ENCODE results near the gene TRIM69. TPM values are rescaled to one million over a fixed set of nuclear protein-coding genes. Genes with fewer than 3 reads are reported as not detected.
"Not testable (repeated sequence)": the region's sequence is repeated elsewhere in the genome, so short reads cannot be mapped to it uniquely, and the experiment has no call there.

Gene TRIM69
- total RNA-seq, 1 experiment from 2014 or later, result 22.7 TPM

- H3K79me2 ChIP-seq (ENCODE audit: low read length); H3K4me2 ChIP-seq (ENCODE audit: low read depth, low read length, poor library complexity, severe bottlenecking): not testable (repeated sequence)
- H3K36me3 ChIP-seq (ENCODE audit: insufficient read depth, low read length), result peaks cover 39% of the 10 kb centered on the region
Measured at GRCh38 chr15:44720000-44720435, 16.3 kb upstream of the TRIM69 start.

GRCh38 chr15:44720460-44721176, 15.7 kb upstream of the TRIM69 start:
- H3K79me2 ChIP-seq (ENCODE audit: low read length), result peaks cover 6% of the 10 kb centered on the region
- no peak overlapping the region for H3K9ac ChIP-seq (ENCODE audit: low read length)
- peaks cover 33% of the 10 kb centered on the region for H3K36me3 ChIP-seq (ENCODE audit: insufficient read depth, low read length)
- no peak overlapping the region for H3K4me2 ChIP-seq (ENCODE audit: low read depth, low read length, poor library complexity, severe bottlenecking)
- no peak overlapping the region for H2AFZ ChIP-seq (ENCODE audit: low read length)
- no peaks in the 10 kb centered on the region for H3K9me2 ChIP-seq (replicated peaks; ENCODE audit: insufficient read depth, low read length)
- peaks cover 4% of the 10 kb centered on the region; the same call in 1 of the 2 replicates for H4K20me1 ChIP-seq (ENCODE audit: insufficient read depth, low read depth, low read length)
- no peaks in the 10 kb centered on the region for H3K9me3 ChIP-seq (ENCODE audit: low read length)
- H3K27me3 ChIP-seq (ENCODE audit: low read length), result no peaks in the 10 kb centered on the region
- H3K4me1 ChIP-seq (ENCODE audit: low read length), result peaks cover 71% of the 10 kb centered on the region
- DNase-seq, result peak; percentile 66
- H3K27ac ChIP-seq (ENCODE audit: low read length), result peak overlapping the region; percentile 43
- no peak overlapping the region for H3K4me3 ChIP-seq (ENCODE audit: low read length)

More at GRCh38 chr15:44720000-44720435, 16.3 kb upstream of the TRIM69 start:
- not testable (repeated sequence) for DNase-seq; H3K9me3 ChIP-seq (ENCODE audit: low read length); H2AFZ ChIP-seq (ENCODE audit: low read length); H3K4me3 ChIP-seq (ENCODE audit: low read length); H3K9ac ChIP-seq (ENCODE audit: low read length); H4K20me1 ChIP-seq (ENCODE audit: insufficient read depth, low read depth, low read length); H3K27me3 ChIP-seq (ENCODE audit: low read length); H3K9me2 ChIP-seq (replicated peaks; ENCODE audit: insufficient read depth, low read length)
- peak overlapping the region; percentile 75 for H3K27ac ChIP-seq (ENCODE audit: low read length)
- H3K4me1 ChIP-seq (ENCODE audit: low read length), result peaks cover 71% of the 10 kb centered on the region

- Histone ChIP-seq H3K27ac (ENCODE audit: low read length) (peak overlapping the region; percentile 75), H3K9me3 (ENCODE audit: low read length) (no peaks in the 10 kb centered on the region), H3K4me3 (ENCODE audit: low read length) (no peak overlapping the region), H2AFZ (ENCODE audit: low read length) (no peak overlapping the region), H3K9me2 (replicated peaks; ENCODE audit: insufficient read depth, low read length) (no peaks in the 10 kb centered on the region), H4K20me1 (ENCODE audit: insufficient read depth, low read depth, low read length) (no peaks in the 10 kb centered on the region), H3K79me2 (ENCODE audit: low read length) (peaks cover 3% of the 10 kb centered on the region; the same call in 1 of the 2 replicates), H3K27me3 (ENCODE audit: low read length) (no peaks in the 10 kb centered on the region), H3K4me1 (ENCODE audit: low read length) (peaks cover 71% of the 10 kb centered on the region), H3K9ac (ENCODE audit: low read length) (no peak overlapping the region; the same call in 1 of the 2 replicates), H3K36me3 (ENCODE audit: insufficient read depth, low read length) (peaks cover 19% of the 10 kb centered on the region), H3K4me2 (ENCODE audit: low read depth, low read length, poor library complexity, severe bottlenecking) (peak overlapping the region; percentile 1)
- DNase-seq, result peak; percentile 44
Measured at GRCh38 chr15:44722011-44722410, 14.3 kb upstream of the TRIM69 start.

- peak overlapping the region; percentile 88 for H3K9ac ChIP-seq (ENCODE audit: low read length)
- no peaks in the 10 kb centered on the region for H3K36me3 ChIP-seq (ENCODE audit: insufficient read depth, low read length)
- peaks cover 70% of the 10 kb centered on the region for H3K4me1 ChIP-seq (ENCODE audit: low read length)
- H4K20me1 ChIP-seq (ENCODE audit: insufficient read depth, low read depth, low read length), result no peaks in the 10 kb centered on the region
- no peaks in the 10 kb centered on the region for H3K9me3 ChIP-seq (ENCODE audit: low read length)
- no peaks in the 10 kb centered on the region for H3K9me2 ChIP-seq (replicated peaks; ENCODE audit: insufficient read depth, low read length)
- H2AFZ ChIP-seq (ENCODE audit: low read length), result no peak overlapping the region
- DNase-seq, result peak; percentile 93
- H3K27ac ChIP-seq (ENCODE audit: low read length), result peak overlapping the region; percentile 99
- H3K27me3 ChIP-seq (ENCODE audit: low read length), result no peaks in the 10 kb centered on the region
- peaks cover 20% of the 10 kb centered on the region for H3K79me2 ChIP-seq (ENCODE audit: low read length)
- H3K4me2 ChIP-seq (ENCODE audit: low read depth, low read length, poor library complexity, severe bottlenecking), result peak overlapping the region; percentile 86
- H3K4me3 ChIP-seq (ENCODE audit: low read length), result peak overlapping the region; percentile 66
Measured at GRCh38 chr15:44726136-44726535, 10.2 kb upstream of the TRIM69 start.

DNA sequence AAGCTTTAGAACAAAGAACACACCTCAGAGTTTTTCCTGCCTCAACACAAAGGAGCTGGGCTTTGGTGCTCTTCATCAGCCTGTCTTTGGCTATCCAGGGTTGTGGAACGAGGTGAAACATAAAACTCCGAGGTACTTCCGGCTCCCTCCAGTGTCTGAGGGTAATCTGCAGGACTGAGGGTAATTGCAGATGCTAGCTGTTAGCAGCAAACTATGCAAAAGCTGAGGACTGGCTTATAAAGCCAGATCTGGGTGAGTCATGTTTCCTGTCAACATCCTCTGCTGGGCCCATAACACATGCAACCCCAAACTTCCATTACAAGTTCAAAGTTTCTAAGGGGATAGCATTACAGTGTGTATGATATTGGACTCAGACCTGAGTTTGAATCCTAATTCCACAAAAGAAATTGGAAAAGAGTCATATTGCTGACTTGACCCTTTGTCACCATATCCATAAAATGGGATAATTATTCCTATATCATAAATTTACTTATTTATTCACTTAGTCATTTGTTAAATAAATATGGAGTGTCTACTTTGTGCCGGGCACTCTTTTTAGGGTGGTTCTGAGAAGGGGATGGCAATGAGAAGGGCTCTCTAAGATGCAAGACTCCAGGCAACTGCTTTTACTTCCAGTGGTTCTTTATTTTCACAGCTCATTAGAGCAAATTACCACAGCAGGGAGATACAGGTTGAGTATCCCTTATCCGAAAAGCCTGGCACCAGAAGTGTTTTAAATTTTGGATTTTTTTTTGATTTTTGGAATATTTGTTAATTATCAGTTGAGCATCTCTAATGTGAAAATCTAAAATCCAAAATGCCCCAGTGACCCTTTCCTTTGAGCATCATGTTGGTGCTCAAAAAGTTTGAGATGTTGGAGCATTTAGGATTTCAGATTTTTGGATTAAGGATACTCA, 9.5 kb upstream of the TRIM69 start:
- H3K4me1 ChIP-seq (ENCODE audit: low read length), result peaks cover 67% of the 10 kb centered on the region
- H2AFZ ChIP-seq (ENCODE audit: low read length), result no peak overlapping the region
- H3K9me3 ChIP-seq (ENCODE audit: low read length), result no peaks in the 10 kb centered on the region
- no peaks in the 10 kb centered on the region for H3K36me3 ChIP-seq (ENCODE audit: insufficient read depth, low read length)
- no peaks in the 10 kb centered on the region for H4K20me1 ChIP-seq (ENCODE audit: insufficient read depth, low read depth, low read length)
- H3K9me2 ChIP-seq (replicated peaks; ENCODE audit: insufficient read depth, low read length), result no peaks in the 10 kb centered on the region
- DNase-seq, result peak; percentile 96
- H3K4me2 ChIP-seq (ENCODE audit: low read depth, low read length, poor library complexity, severe bottlenecking), result peak overlapping the region; percentile 86
- H3K27me3 ChIP-seq (ENCODE audit: low read length), result no peaks in the 10 kb centered on the region
- peaks cover 20% of the 10 kb centered on the region for H3K79me2 ChIP-seq (ENCODE audit: low read length)
- peak overlapping the region; percentile 66 for H3K4me3 ChIP-seq (ENCODE audit: low read length)
- peak overlapping the region; percentile 88 for H3K9ac ChIP-seq (ENCODE audit: low read length)
- peak overlapping the region; percentile 99 for H3K27ac ChIP-seq (ENCODE audit: low read length)

DNA sequence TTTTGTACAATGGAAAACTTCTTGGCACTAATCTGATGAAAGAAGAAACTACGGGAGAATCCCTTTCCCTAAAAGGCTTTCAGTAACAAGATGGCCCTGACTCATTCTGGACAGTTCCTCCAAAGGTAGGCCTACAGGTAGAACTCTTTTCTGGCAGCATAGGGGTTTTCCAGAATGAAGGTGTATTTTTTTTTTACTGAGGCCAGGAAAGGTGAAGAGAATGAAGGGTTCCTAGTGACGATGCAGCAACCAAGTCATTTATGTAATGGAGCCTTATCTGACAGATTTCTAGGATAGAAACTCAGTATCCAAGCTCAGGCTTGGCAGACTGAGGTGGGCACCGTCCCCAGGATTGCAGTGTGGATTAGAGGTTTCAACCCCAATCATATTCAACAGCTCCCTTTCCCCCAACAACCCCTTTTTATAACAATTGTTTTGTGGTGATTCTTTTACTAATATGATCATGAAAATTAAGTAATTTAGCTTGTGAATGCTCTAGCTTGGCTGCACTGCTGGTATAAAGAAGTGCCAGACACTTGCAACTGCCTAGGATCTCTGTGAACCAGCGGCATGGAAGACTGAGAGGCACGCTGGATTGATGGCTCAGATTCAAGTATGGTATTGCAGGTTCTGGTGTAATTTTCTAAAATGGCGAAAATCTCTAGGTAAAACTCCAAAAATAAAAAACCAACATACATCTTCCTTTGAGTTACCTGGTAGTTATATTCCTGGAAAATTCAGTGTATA, 8.7 kb upstream of the TRIM69 start:
- peak overlapping the region; percentile 86 for H3K4me2 ChIP-seq (ENCODE audit: low read depth, low read length, poor library complexity, severe bottlenecking)
- no peaks in the 10 kb centered on the region for H3K36me3 ChIP-seq (ENCODE audit: insufficient read depth, low read length)
- H3K4me3 ChIP-seq (ENCODE audit: low read length), result peak overlapping the region; percentile 66
- peak; percentile 41 for DNase-seq
- H3K27me3 ChIP-seq (ENCODE audit: low read length), result no peaks in the 10 kb centered on the region
- H3K79me2 ChIP-seq (ENCODE audit: low read length), result peaks cover 20% of the 10 kb centered on the region
- H3K9me2 ChIP-seq (replicated peaks; ENCODE audit: insufficient read depth, low read length), result no peaks in the 10 kb centered on the region
- H3K9me3 ChIP-seq (ENCODE audit: low read length), result no peaks in the 10 kb centered on the region
- peak overlapping the region; percentile 88 for H3K9ac ChIP-seq (ENCODE audit: low read length)
- peak overlapping the region; percentile 99 for H3K27ac ChIP-seq (ENCODE audit: low read length)
- H4K20me1 ChIP-seq (ENCODE audit: insufficient read depth, low read depth, low read length), result no peaks in the 10 kb centered on the region
- peaks cover 60% of the 10 kb centered on the region for H3K4me1 ChIP-seq (ENCODE audit: low read length)
- H2AFZ ChIP-seq (ENCODE audit: low read length), result no peak overlapping the region

- H3K36me3 ChIP-seq (ENCODE audit: insufficient read depth, low read length); H3K27me3 ChIP-seq (ENCODE audit: low read length); H2AFZ ChIP-seq (ENCODE audit: low read length); H4K20me1 ChIP-seq (ENCODE audit: insufficient read depth, low read depth, low read length); H3K9me3 ChIP-seq (ENCODE audit: low read length); H3K9me2 ChIP-seq (replicated peaks; ENCODE audit: insufficient read depth, low read length); DNase-seq: not testable (repeated sequence)
- Histone ChIP-seq H3K4me1 (ENCODE audit: low read length) (peaks cover 60% of the 10 kb centered on the region), H3K27ac (ENCODE audit: low read length) (peak overlapping the region; percentile 99), H3K4me2 (ENCODE audit: low read depth, low read length, poor library complexity, severe bottlenecking) (peak overlapping the region; percentile 86), H3K4me3 (ENCODE audit: low read length) (peak overlapping the region; percentile 63), H3K9ac (ENCODE audit: low read length) (peak overlapping the region; percentile 88), H3K79me2 (ENCODE audit: low read length) (peaks cover 20% of the 10 kb centered on the region)
Measured at GRCh38 chr15:44728232-44728575, 8.1 kb upstream of the TRIM69 start.
